Tibial nerve (tissue), 4 donors: ENCODE data around the gene LSAMP. TPM values are rescaled to one million over a fixed set of nuclear protein-coding genes. Genes with fewer than 3 reads are reported as not detected.

Experiments
- DNase-seq, 2 donors: peaks; one replicate each; pipeline ENCODE4 v3.0.0-alpha.2; 2019; ENCODE audit warnings: low spot score in 2 of 2
- H3K27ac ChIP-seq, 4 donors: fragments of 200-600 bp; sonication (generic) in 3 of 4; one replicate each; pipeline ENCODE4 v1.5.1; 2017 to 2019; ENCODE audit warnings: mild to moderate bottlenecking in 1 of 4
- H3K27me3 ChIP-seq, 2 donors: fragments of 200-600 bp; sonication (generic) in 1 of 2; one replicate each; pipeline versions ENCODE4 v1.5.1 to v1.6.0; 2017 to 2019
- H3K36me3 ChIP-seq, 3 donors: fragments of 200-600 bp; sonication (generic); one replicate each; pipeline ENCODE4 v1.5.1; 2018 to 2019
- H3K4me1 ChIP-seq, 4 donors: fragments of 200-600 bp; sonication (generic) in 3 of 4; one replicate each; pipeline ENCODE4 v1.5.1; 2017 to 2019
- H3K4me3 ChIP-seq, 4 donors: fragments of 200-600 bp; sonication (generic) in 3 of 4; one replicate each; pipeline ENCODE4 v1.5.1; 2017 to 2019; ENCODE audit warnings: mild to moderate bottlenecking in 1 of 4, moderate library complexity in 1 of 4
- H3K9me3 ChIP-seq, 4 donors: fragments of 200-600 bp; sonication (generic) in 3 of 4; one replicate each; pipeline ENCODE4 v1.5.1; 2017 to 2019
- EP300 ChIP-seq, 2 donors: sonication (generic); formaldehyde crosslinking; IDR thresholded peaks; one replicate each; pipeline ENCODE4 v1.6.1; 2017; ENCODE audit warnings: antibody characterized with exemption in 2 of 2, mild to moderate bottlenecking in 1 of 2
- POLR2A ChIP-seq, 2 donors: fragments of 450-650 bp; IDR thresholded peaks; one replicate each; pipeline ENCODE4 v1.6.1; 2017; ENCODE audit warnings: antibody characterized with exemption in 2 of 2, mild to moderate bottlenecking in 2 of 2, moderate library complexity in 2 of 2
- WGBS, 2 donors: methylation state at CpG; one replicate each; pipeline ENCODE4 v1.1.5; 2018; 5-methylcytosine and 5-hydroxymethylcytosine counted together
- total RNA-seq, 4 donors: library from RNA; depleted of rRNA; stranded (reverse); fragments of >200 nt; gene quantifications; one replicate each; pipeline ENCODE4 v1.1.0, GENCODE V29; 2016
- TF ChIP-seq, protein P1 (sequence below), 5 experiments: fragments of 200-600 bp in 3 of 5; fragments of 450-650 bp in 2 of 5; sonication (generic) in 3 of 5; IDR thresholded peaks; one replicate each; pipeline ENCODE4 v1.5.1; 2016 to 2019; ENCODE audit warnings: antibody characterized with exemption in 5 of 5, mild to moderate bottlenecking in 3 of 5, moderate library complexity in 2 of 5

The LSAMP gene
- total RNA-seq, 4 donors from 2014 or later = 3.6 to 6.1 (median 4.2) TPM

DNA sequence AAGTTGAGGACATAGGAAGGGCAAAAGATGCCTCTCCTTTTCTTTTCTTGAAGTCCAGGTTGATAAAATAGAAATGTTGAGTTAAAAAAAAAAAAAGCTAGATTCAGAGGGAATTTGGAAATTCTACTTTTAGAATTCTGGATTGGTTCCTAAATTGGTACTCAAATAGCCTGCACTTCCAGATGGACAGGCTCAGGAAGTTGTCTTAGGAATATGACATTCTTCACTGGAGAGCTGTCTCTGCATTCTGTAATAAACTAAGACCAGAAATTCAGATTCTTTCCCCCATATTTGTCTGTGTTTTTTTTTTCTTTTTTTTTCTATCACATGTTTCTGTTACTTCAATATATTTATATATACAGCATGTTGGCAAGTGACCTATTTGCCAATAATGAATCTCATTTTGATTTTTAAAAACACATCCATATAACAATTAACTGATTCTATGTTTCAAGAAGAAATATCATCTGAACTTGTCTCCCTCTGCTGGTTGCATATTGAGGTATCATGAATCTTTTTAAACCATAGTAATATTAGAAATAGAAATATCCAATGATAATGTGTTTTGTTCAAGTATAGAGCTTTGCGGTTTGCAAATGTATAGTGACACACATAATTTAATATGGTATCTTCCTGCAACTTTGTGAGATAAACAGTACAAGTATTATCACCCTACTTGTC, 8.5 kb upstream of the LSAMP start:
- Histone ChIP-seq H3K27ac (no peak overlapping the region), H3K4me1 (no peaks in the 10 kb centered on the region), H3K9me3 (no peaks in the 10 kb centered on the region), H3K27me3 (no peaks in the 10 kb centered on the region), H3K36me3 (no peaks in the 10 kb centered on the region), H3K4me3 (no peak overlapping the region)
- no peak for DNase-seq
- 50 to 56% methylated on average over 1 of the region's 1 CpG for WGBS, 2 donors
- no peak for TF ChIP-seq POLR2A (IDR thresholded peaks at IDR 0.05)
- TF ChIP-seq, protein P1, sequence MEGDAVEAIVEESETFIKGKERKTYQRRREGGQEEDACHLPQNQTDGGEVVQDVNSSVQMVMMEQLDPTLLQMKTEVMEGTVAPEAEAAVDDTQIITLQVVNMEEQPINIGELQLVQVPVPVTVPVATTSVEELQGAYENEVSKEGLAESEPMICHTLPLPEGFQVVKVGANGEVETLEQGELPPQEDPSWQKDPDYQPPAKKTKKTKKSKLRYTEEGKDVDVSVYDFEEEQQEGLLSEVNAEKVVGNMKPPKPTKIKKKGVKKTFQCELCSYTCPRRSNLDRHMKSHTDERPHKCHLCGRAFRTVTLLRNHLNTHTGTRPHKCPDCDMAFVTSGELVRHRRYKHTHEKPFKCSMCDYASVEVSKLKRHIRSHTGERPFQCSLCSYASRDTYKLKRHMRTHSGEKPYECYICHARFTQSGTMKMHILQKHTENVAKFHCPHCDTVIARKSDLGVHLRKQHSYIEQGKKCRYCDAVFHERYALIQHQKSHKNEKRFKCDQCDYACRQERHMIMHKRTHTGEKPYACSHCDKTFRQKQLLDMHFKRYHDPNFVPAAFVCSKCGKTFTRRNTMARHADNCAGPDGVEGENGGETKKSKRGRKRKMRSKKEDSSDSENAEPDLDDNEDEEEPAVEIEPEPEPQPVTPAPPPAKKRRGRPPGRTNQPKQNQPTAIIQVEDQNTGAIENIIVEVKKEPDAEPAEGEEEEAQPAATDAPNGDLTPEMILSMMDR (IDR thresholded peaks at IDR 0.05) = peak in 3 of 5 experiments; percentile 24 to 27 (median 26)

DNA sequence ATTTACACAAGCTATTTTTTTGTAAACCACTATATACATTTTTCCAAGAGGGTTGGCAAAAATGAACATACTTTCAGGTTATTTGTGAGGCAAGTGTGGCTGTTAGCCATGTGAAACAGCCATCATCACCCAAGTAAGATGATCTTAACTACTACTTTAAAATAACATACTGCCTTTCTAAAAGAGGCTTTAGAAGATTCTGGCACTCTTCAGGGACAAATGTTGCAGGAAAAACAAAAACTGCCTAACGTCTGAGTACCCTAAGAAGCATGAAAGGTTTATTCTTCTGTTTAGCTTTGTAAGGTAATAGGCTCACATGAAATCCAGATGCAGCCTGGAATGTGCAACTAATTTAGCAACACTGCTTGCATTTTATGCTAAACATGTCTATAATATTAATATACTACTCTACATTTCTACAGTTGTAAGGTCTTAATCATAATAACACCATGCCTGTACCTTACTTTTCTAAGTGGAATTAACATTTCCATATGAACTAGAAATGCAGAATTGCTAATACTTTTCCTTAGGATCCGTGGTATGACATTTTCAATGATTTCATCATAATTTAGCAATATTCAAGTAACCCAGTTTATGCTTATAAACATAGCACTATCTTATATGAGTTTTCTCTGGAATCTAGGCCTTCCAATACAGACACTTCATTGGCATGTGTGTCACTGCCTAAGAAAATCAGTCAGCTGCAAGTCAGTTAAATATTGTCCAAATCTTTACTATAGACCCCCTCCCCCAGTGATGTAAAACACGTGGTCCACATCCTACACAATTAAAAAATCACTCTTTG, 4.5 kb upstream of the LSAMP start:
- DNase-seq = no peak
- WGBS, 2 donors = 35% methylated on average over 3 of the region's 3 CpGs
- Histone ChIP-seq H3K27me3 (no peaks in the 10 kb centered on the region), H3K4me3 (no peak overlapping the region), H3K36me3 (no peaks in the 10 kb centered on the region), H3K4me1 (peaks cover 0 to 11% (median 0%) of the 10 kb centered on the region in 4 donors), H3K27ac (no peak overlapping the region), H3K9me3 (no peaks in the 10 kb centered on the region)
- TF ChIP-seq, protein P1 (IDR thresholded peaks at IDR 0.05) = no peak
- TF ChIP-seq POLR2A (IDR thresholded peaks at IDR 0.05) (no peak), EP300 (IDR thresholded peaks at IDR 0.05) (no peak)

DNA sequence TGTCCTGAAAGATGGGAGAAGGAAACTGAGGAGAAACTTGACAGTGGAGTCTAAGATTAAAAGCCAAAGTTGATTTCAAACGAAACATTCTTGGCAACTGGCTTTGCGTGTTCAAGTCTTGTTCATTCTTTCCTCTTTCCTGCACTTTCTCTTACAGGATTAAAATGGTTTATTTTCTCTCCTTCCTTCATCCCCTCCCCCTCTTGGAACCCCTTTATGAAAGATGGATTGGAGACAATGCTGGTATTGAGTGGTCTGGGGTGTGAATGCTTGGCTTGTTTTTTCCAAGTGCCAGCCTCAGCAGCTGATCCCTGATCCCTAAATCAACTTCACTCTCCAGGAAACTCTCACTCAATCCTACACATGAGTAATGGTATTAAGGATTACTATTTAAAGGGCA, 703 bp upstream of the LSAMP start:
- H3K4me1 ChIP-seq = peaks cover 0 to 26% (median 0%) of the 10 kb centered on the region in 4 donors
- TF ChIP-seq EP300 (IDR thresholded peaks at IDR 0.05) = no peak
- TF ChIP-seq, protein P1 (IDR thresholded peaks at IDR 0.05) = no peak
- H3K36me3 ChIP-seq = no peaks in the 10 kb centered on the region
- H3K4me3 ChIP-seq = peak overlapping the region in 1 of 4 donors; percentile 56
- H3K27ac ChIP-seq = peak overlapping the region in 3 of 4 donors; percentile 43 to 89 (median 79)
- WGBS, 2 donors = 23 to 53% methylated on average over 2 of the region's 2 CpGs
- DNase-seq = no peak
- no peaks in the 10 kb centered on the region for H3K9me3 ChIP-seq
- H3K27me3 ChIP-seq = no peaks in the 10 kb centered on the region

DNA sequence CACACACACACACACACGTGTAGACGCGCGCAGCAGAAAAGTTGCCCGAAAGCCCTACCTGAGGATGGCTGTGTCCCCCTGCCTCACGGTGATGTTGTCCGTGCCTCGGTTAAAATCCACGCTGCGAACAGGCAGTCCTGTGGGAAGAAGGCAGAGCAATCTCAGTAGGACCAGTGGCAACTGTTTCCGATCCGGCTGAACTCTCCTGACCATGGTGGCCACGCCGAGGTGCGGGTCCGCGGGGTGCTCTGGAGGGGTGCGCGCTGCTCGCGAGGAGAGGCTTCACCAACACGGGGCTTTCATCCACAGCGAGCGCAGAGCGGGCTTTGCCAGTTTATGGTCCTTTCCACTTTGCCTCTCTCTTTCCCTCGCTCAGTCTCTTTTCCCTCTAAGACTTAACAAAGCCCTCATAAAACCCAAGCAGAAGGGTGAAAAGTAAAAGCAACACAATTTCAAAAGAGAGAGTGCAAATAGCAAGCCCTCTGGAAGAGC, 422 bp downstream of the LSAMP start:
- Histone ChIP-seq H3K4me3 (peak overlapping the region; percentile 38 to 56 (median 48)), H3K36me3 (no peaks in the 10 kb centered on the region), H3K27ac (peak overlapping the region in 3 of 4 donors; percentile 43 to 89 (median 79)), H3K4me1 (peaks cover 0 to 26% (median 0%) of the 10 kb centered on the region in 4 donors), H3K27me3 (no peaks in the 10 kb centered on the region), H3K9me3 (no peaks in the 10 kb centered on the region)
- DNase-seq = no peak
- no peak for TF ChIP-seq POLR2A (IDR thresholded peaks at IDR 0.05)
- no peak for TF ChIP-seq EP300 (IDR thresholded peaks at IDR 0.05)
- TF ChIP-seq, protein P1 (IDR thresholded peaks at IDR 0.05) = no peak
- whole genome bisulfite sequencing, 2 donors = 1 to 2% methylated on average over 16 to 26 of the region's 26 CpGs
